SJCRH30 (cell line): ENCODE measurements around the gene SVIL. TPM values are rescaled to one million over a fixed set of nuclear protein-coding genes. Genes with fewer than 3 reads are reported as not detected.
"Not testable (repeated sequence)": the region's sequence is repeated elsewhere in the genome, so short reads cannot be mapped to it uniquely, and the experiment has no call there.

Experiments used
- DNase-seq, 2 experiments: peaks; one replicate each; pipeline ENCODE4 v3.0.0-alpha.2; 2015 to 2020
- H3K27ac ChIP-seq: fragments of 250-450 bp; sonication (Bioruptor Pico); 2 replicates; pipeline ENCODE4 v1.5.1; 2020; ENCODE audit warnings: mild to moderate bottlenecking, moderate library complexity
- H3K27me3 ChIP-seq: fragments of 250-450 bp; sonication (Bioruptor Pico); 2 replicates; pipeline ENCODE4 v1.5.1; 2020; ENCODE audit warnings: mild to moderate bottlenecking, moderate library complexity
- H3K36me3 ChIP-seq: fragments of 250-450 bp; sonication (Bioruptor Pico); 2 replicates; pipeline ENCODE4 v1.5.1; 2020; ENCODE audit warnings: mild to moderate bottlenecking, moderate library complexity
- H3K4me1 ChIP-seq: fragments of 250-450 bp; sonication (Bioruptor Pico); 2 replicates; pipeline ENCODE4 v1.5.1; 2020; ENCODE audit warnings: mild to moderate bottlenecking, moderate library complexity
- H3K4me3 ChIP-seq: fragments of 250-450 bp; sonication (Bioruptor Pico); 2 replicates; pipeline ENCODE4 v1.5.1; 2020; ENCODE audit warnings: mild to moderate bottlenecking, moderate library complexity
- H3K9me3 ChIP-seq: fragments of 250-450 bp; sonication (Bioruptor Pico); replicated peaks from 2 replicates; pipeline ENCODE4 v1.5.1; 2020; ENCODE audit warnings: mild to moderate bottlenecking, moderate library complexity
- total RNA-seq: library from RNA; depleted of rRNA; stranded (reverse); fragments of >200 nt; shearing (Covaris generic); gene quantifications from 2 replicates; pipeline ENCODE4 v1.2.3, GENCODE V29; 2014

The SVIL gene
- total RNA-seq, 1 experiment from 2014 or later, result 42.5 TPM

DNA sequence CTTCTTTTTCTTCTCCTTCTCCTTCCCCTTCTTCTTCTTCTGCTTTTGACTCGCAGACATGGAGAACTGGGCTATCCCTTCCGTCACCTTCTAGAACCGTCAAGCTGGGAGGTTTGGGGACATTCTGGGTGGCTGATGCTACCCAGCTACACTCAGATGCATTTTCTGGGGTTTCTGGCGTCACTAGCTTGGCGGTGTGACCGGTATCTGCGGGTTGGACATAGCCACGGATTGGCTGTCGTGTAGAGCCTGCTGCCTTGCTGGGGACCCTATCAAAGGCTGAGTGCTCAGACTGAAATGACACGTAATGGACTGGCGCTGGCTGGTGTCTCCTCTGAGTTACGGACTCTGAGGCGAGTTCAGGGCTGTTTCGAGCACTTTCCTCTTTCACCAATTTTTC, 101.7 kb downstream of the SVIL start:
- Histone ChIP-seq H3K4me1 (peaks cover 5% of the 10 kb centered on the region; the same call in 1 of the 2 replicates), H3K27ac (no peak overlapping the region), H3K36me3 (peaks cover 17% of the 10 kb centered on the region), H3K4me3 (no peak overlapping the region), H3K27me3 (no peaks in the 10 kb centered on the region), H3K9me3 (no peaks in the 10 kb centered on the region)
- DNase-seq, result no peak

DNA sequence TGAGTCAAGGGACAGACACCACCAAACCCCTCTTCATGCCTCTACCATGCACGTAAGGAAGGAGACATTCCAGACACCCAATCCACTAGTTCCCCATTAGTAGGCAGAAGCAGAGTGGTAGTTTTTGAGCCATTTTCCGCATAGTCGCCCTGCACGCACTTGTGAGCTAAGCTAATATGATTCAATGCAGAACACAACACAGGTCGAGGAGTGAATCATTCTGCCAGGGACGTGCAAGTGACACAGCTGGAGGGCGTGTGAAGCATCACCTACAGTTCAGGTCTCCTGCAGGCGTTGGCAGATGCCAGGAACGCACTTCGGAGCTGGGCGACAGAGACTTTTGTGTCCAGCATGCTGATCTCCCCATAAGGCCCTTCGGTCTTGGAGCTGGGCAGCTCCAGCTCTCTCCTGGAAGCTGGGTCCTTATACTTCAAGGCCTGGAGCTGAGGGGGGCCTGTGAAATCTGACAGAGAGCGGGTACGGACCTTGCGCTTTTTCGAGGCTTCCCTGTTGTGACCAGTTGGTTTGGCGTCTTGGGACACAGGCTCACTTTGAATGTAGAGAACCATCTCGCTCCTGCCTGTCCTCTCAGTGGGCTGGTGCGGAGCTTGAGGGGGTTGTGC, 102.4 kb downstream of the SVIL start:
- Histone ChIP-seq H3K27me3 (no peaks in the 10 kb centered on the region), H3K27ac (no peak overlapping the region), H3K4me3 (no peak overlapping the region), H3K9me3 (no peaks in the 10 kb centered on the region), H3K36me3 (peaks cover 17% of the 10 kb centered on the region), H3K4me1 (peaks cover 5% of the 10 kb centered on the region; the same call in 1 of the 2 replicates)
- no peak for DNase-seq

DNA sequence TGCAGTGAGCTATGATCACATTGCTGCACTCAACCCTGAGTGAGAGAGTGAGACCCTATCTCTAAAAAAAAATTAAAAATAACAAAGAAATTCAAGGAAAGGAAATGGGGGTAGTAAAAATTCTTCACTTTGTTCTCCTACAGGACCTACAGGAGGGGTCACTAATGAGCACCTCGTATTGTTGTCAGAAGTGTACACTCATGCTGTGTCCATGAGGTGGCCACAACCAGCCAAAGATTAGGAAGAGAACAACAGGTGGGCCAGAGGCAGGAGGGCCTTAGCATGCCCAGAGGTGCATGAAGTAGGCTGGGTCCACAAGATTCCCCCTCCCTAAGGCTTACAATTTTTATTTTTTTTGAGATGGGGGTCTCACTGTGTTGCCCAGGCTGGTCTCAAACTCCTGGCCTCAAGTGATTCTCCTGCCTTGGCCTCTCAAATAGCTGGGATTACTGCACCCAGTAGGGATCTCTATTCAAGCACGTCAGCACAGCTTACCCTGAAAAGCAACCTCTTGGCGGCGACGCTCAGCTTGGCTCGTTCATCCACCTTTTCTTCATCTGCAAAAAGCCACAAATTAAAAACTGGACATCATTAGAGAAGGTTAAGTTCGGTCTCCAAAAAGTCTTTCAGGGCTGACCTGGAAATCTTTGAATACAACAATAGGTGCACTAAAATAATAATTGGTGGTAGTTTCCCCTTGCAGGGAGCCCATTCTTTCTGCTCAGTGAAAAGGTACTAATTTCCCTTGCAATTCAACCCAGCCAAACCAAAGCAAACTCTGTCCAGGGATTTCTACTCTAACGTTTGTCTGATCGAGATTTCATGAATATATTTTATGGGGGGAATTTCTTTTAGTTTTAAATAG, 104.4 kb downstream of the SVIL start:
- Histone ChIP-seq H3K27me3 (no peaks in the 10 kb centered on the region), H3K4me3 (no peak overlapping the region), H3K27ac (no peak overlapping the region), H3K4me1 (no peaks in the 10 kb centered on the region; the same call in 1 of the 2 replicates), H3K9me3 (no peaks in the 10 kb centered on the region), H3K36me3 (peaks cover 25% of the 10 kb centered on the region)
- no peak for DNase-seq

DNA sequence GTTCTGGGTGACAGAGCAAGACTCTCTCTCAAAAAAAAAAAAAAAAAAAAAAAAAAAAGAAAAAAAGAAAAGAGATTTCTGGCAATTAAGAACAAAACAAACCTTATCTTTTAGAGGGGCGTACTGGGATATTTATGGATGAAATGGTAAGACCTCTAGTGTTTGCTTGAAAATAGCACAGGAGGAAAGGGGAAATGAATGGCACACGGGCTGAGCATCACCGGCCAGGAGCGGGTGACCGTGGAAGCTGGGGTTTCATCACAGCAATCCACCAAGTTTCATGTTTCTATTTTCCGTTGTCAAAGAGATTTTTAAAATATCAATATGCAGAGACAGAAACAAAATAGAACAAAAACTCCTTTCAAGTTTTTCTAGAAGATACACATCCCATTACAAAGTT, 105.6 kb downstream of the SVIL start:
- no peaks in the 10 kb centered on the region for H3K4me1 ChIP-seq
- no peaks in the 10 kb centered on the region for H3K27me3 ChIP-seq
- no peak for DNase-seq
- no peaks in the 10 kb centered on the region for H3K9me3 ChIP-seq
- no peak overlapping the region for H3K27ac ChIP-seq
- H3K36me3 ChIP-seq, result peaks cover 25% of the 10 kb centered on the region
- no peak overlapping the region for H3K4me3 ChIP-seq

DNA sequence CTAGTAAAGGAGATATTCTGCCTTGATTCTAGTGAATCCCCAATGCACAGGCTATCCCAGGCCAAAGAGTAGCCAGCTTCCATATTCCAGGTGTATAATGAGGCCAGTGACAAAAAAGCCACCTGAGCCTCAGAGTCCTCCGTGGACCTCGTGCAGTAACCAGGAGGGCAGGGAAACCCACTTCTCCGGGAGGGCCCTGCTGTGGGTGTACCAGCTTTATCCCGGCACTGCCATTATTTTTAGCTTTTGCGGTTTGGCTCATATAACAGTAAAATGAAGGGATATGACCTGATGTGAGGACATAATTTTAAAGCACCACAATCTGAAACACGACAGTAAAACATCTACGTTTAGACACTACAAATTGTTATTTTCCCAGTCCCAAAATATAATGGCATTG, 109.0 kb downstream of the SVIL start:
- Histone ChIP-seq H3K4me3 (no peak overlapping the region), H3K9me3 (no peaks in the 10 kb centered on the region), H3K36me3 (peaks cover 47% of the 10 kb centered on the region), H3K27ac (no peak overlapping the region), H3K4me1 (no peaks in the 10 kb centered on the region), H3K27me3 (no peaks in the 10 kb centered on the region)
- DNase-seq, result no peak

DNA sequence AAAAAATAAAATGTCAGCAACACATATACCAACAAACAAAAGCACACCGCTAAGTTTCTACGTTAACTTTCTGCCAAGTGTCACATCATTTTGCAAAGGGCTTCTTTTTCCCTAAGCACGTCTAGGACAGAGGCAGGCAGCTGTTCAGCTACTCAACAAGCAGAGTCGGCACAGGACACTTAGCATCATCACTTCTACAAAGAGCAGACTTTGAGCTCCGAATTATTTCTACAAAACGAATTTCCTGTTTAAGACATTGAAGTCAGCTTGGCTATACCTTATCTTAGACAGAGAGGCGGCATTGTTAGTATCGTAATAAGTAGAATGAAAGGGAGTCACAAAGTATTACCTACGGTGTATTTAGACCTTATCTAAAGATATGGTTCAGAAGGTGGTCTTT, 110.1 kb downstream of the SVIL start:
- no peaks in the 10 kb centered on the region for H3K9me3 ChIP-seq
- H3K4me3 ChIP-seq, result no peak overlapping the region
- no peaks in the 10 kb centered on the region for H3K27me3 ChIP-seq
- no peaks in the 10 kb centered on the region for H3K4me1 ChIP-seq
- H3K27ac ChIP-seq, result no peak overlapping the region
- no peak for DNase-seq
- H3K36me3 ChIP-seq, result peaks cover 44% of the 10 kb centered on the region

DNA sequence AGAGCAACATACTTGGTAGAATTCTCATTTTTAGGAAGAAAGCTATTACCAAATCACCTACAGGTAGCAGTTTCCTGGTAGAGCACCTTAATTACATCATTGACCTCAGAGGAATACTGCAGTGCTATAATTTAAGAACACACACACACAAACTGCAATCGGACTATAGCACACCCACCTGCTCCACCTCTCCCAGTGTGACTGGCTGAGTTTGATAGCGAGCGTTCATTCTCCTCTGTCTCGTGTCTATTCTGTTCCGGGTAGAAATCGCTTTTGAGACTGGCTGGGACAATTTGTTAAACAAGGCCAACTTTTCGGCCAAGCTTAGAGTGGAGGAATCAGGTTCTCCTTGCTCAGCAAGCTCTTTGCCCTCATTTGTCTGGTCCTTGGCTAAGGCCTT, 110.5 kb downstream of the SVIL start:
- Histone ChIP-seq H3K27me3 (no peaks in the 10 kb centered on the region), H3K9me3 (no peaks in the 10 kb centered on the region), H3K4me1 (no peaks in the 10 kb centered on the region), H3K36me3 (peaks cover 46% of the 10 kb centered on the region), H3K27ac (no peak overlapping the region), H3K4me3 (no peak overlapping the region)
- no peak for DNase-seq

DNA sequence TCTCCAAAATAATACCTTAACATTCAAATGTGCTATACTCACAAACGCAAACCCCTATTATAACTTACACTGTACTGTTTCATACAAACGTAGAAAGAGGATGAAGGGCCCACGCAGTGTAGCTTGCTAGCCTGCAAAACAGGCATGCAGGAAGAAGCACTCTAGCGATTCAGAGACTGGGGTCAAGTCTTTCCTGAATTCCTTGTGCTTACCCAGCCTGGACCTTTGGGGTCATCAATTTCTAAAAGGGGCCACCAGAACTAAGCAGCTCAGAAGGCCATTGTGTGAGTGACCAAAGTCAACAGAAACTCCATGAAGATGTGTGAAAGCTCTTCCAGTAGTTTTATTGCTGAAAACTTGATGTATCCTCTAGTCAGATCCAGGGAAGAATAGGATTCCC, 111.9 kb downstream of the SVIL start:
- Histone ChIP-seq H3K36me3 (peaks cover 43% of the 10 kb centered on the region), H3K27me3 (no peaks in the 10 kb centered on the region), H3K4me3 (no peak overlapping the region), H3K4me1 (no peaks in the 10 kb centered on the region), H3K9me3 (no peaks in the 10 kb centered on the region), H3K27ac (no peak overlapping the region)
- DNase-seq, result no peak

DNA sequence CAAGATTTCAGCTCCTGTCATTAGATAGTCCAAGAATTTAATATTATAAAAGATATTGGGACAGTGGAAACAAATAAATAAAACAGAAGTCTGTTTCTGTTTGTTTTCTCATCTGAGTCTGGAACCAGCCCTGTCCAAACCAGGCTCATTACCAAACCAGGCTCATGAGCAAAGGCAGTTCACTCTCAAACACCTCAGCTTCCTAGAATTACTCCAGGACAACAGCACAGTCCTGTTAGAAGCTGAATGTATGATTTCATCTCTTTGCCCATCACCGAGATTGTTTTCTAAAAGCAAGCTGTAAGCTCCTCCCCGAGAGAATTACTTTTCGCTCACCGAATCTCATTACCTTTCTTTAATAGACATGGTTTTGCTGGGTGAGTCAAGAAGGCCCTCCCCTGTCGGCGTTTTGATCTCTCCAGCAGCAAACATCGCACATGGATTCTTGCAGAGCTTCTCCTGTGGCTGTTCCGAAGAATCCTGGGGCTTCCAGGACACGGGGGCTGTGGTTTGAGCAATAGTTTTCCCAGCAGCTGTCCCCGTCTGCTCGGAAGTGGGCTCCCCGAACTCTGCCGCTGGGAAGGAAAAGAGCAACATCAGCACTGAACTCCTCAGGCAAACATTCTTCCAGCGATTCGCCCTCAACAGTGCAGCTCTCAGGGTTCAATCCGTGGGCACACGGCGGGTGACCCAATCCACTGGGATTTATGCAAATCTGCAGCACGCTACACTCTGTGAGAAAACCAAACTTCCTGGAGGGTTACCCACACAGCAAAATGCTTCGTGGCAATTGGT, 112.5 kb downstream of the SVIL start:
- no peak overlapping the region for H3K4me3 ChIP-seq
- no peak overlapping the region for H3K27ac ChIP-seq
- H3K27me3 ChIP-seq, result no peaks in the 10 kb centered on the region
- H3K4me1 ChIP-seq, result no peaks in the 10 kb centered on the region
- peaks cover 43% of the 10 kb centered on the region for H3K36me3 ChIP-seq
- no peak for DNase-seq
- no peaks in the 10 kb centered on the region for H3K9me3 ChIP-seq

DNA sequence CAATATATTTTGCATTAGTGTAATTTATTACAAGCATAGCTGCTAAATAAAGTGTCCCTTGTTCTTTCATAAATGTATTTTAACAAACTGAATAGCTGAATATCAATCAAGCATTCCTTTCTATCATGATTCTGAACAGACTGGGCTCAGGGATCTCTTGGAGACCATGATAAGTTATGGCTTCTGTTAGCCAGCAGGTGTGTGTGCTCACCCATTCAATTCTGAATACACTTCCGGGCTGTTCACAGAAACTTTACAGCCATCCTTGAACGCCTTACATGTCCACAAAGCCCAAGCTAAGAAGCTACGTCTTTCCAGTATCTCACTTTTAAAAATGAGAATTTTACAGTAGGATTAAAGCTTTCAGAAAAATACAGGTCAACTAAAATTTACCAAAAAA, 115.1 kb downstream of the SVIL start:
- H3K36me3 ChIP-seq, result peaks cover 36% of the 10 kb centered on the region
- no peak overlapping the region for H3K4me3 ChIP-seq
- no peaks in the 10 kb centered on the region for H3K9me3 ChIP-seq
- no peak overlapping the region for H3K27ac ChIP-seq
- DNase-seq, result no peak
- H3K27me3 ChIP-seq, result no peaks in the 10 kb centered on the region
- no peaks in the 10 kb centered on the region for H3K4me1 ChIP-seq

DNA sequence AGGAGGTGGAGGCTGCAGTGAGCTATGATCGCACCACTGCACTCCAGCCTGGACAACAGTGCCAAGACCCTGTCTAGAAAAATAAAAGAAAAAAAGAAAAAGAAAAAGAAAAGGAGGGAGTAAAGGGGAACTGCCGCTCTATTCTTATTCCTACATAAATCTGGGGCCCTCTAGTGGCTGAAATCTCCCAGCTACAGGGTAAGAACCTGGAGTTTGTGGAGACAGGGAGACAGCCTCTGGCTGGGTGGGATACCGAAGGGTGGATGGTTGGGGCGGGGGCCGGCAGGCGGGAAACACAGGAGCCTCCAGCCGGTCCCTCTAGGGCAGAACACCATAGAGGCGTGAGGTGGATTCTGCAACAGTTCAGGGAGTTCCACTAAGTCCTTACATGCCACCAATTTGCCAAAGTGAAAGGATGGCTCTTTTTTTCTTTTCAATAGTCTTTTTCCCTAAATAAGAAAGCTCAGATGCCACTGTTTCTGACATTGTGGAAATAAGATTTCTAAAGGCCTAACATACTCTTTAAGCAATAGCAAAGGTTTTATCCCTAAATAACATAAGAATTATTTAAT, 117.3 kb downstream of the SVIL start:
- Histone ChIP-seq H3K4me1 (no peaks in the 10 kb centered on the region), H3K27me3 (no peaks in the 10 kb centered on the region), H3K9me3 (no peaks in the 10 kb centered on the region), H3K36me3 (peaks cover 26% of the 10 kb centered on the region), H3K4me3 (no peak overlapping the region), H3K27ac (no peak overlapping the region)
- DNase-seq, result peak; percentile 38 to 47

DNA sequence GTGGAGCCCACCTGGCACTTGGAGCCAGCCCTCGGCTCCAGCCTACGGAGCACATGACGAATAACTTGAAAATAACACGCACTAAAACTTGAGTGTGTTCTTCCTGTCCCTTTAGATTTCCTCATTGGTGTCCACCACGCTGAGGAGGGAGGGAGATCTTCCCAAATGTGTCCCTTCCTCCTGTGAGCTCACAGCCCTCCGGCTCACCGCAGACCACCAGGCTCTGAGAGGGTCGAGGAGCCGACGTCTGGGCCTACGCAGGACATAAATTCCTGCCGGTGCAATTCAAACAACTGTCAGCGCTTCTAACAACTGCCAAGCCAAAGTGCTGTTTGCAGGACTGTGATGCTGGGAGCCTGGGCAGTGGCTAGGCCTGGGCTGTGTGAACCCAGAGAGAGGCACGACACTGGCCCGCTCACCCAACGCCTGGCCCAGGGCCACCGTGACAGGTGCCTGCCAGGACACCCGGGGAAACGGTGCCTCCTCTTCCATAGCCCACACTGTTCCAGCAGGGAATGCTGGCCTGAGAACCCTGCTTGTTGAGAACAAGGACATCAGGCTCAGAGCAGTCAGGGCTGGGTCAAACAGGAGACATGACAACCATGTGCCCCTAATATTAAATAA, 118.3 kb downstream of the SVIL start:
- not testable (repeated sequence) for H3K4me3 ChIP-seq, H3K4me1 ChIP-seq, DNase-seq, H3K9me3 ChIP-seq, H3K27ac ChIP-seq, H3K27me3 ChIP-seq
- peaks cover 22% of the 10 kb centered on the region for H3K36me3 ChIP-seq

DNA sequence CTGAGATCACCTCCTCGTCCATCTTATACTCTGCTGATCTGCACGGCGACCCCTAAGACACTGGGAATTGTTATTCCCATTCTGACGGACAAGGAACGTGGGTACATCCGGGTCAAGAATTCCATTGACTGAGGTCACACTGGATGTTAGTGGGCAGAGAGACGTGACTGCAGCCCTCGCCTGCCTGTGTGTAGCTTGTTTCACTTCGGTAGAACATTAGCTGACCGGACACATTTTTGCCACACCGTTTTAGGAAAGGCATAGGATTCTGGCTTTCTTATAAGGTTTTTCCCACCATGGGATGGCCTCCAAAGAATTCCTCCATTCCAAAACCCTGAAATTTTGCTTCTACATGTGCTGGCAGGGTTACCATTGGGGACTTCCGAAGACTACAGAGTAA, 118.9 kb downstream of the SVIL start:
- not testable (repeated sequence) for DNase-seq, H3K27ac ChIP-seq, H3K27me3 ChIP-seq, H3K9me3 ChIP-seq, H3K4me3 ChIP-seq, H3K4me1 ChIP-seq
- H3K36me3 ChIP-seq, result peaks cover 21% of the 10 kb centered on the region

DNA sequence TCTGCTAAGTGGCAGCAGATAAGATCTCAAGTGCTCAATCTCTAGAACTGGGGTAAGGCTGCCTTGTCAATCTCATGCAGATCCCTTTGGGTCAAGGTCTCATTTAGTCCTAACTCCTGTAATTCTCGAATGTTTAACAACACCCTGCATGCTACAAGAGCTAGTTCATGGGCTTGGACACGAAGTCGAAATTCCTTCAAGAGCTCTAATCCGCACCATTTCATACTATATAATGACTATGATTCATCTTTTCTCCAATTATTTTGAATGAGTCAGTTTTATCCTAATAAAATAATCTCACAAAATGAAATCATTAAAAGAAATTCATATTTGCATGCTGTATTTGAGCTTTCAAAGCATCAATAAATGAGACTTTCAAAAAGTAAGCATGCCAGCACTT, 119.7 kb downstream of the SVIL start:
- peaks cover 19% of the 10 kb centered on the region for H3K36me3 ChIP-seq
- not testable (repeated sequence) for H3K4me3 ChIP-seq, H3K9me3 ChIP-seq, H3K4me1 ChIP-seq, DNase-seq, H3K27ac ChIP-seq, H3K27me3 ChIP-seq
